Measurements from ENCODE around the gene ARHGAP15. TPM values are rescaled to one million over a fixed set of nuclear protein-coding genes. Genes with fewer than 3 reads are reported as not detected.

ARHGAP15 gene
- total and polyA plus RNA-seq, 2 donors from 2014 or later, result 5.7 to 23.1 TPM

GRCh38 chr2:143645921-143646645, 516.9 kb downstream of the ARHGAP15 start:
- H3K27ac ChIP-seq (ENCODE audit: low read depth in 2 of 2, low read length in 2 of 2), result no peak overlapping the region
- intact Hi-C loops (cut with DNase I), result no loop called here

GRCh38 chr2:143649226-143649740, 520.1 kb downstream of the ARHGAP15 start:
- DNase-seq, result no peak

More at GRCh38 chr2:143645921-143646645, 516.9 kb downstream of the ARHGAP15 start:
- H3K4me1 ChIP-seq (ENCODE audit: control insufficient read depth in 2 of 3, insufficient read depth in 2 of 3, low read depth in 1 of 3, low read length in 3 of 3), result no peaks in the 10 kb centered on the region
- H3K4me3 ChIP-seq (ENCODE audit: low read length in 3 of 3), result no peak overlapping the region
- no peak for DNase-seq
- no peaks in the 10 kb centered on the region for H3K27me3 ChIP-seq (ENCODE audit: control insufficient read depth, insufficient read depth, low read length)
- no peak for TF ChIP-seq CTCF (IDR thresholded peaks at IDR 0.05; ENCODE audit: borderline replicate concordance, extremely low read depth, insufficient read depth)
- no peaks in the 10 kb centered on the region for H3K9me3 ChIP-seq (ENCODE audit: control insufficient read depth in 2 of 3, insufficient read depth in 1 of 3, low read length in 3 of 3)
- H3K9ac ChIP-seq (ENCODE audit: low read length in 3 of 3), result no peak overlapping the region
- no peaks in the 10 kb centered on the region for H3K36me3 ChIP-seq (ENCODE audit: control insufficient read depth in 2 of 3, insufficient read depth in 3 of 3, low read length in 3 of 3)
- no peak for FAIRE-seq

GRCh38 chr2:143652692-143653091, 523.5 kb downstream of the ARHGAP15 start:
- H3K9ac ChIP-seq (ENCODE audit: low read length in 3 of 3), result no peak overlapping the region
- TF ChIP-seq CTCF (IDR thresholded peaks at IDR 0.05; ENCODE audit: borderline replicate concordance, extremely low read depth, insufficient read depth), result no peak
- FAIRE-seq (no peak), DNase-seq (no peak)
- intact Hi-C loops (cut with DNase I), result no loop called here
- no peak overlapping the region for H3K4me3 ChIP-seq (ENCODE audit: low read length in 3 of 3)
- no peaks in the 10 kb centered on the region for H3K4me1 ChIP-seq (ENCODE audit: control insufficient read depth in 2 of 3, insufficient read depth in 2 of 3, low read depth in 1 of 3, low read length in 3 of 3)
- H3K27me3 ChIP-seq (ENCODE audit: control insufficient read depth, insufficient read depth, low read length), result no peaks in the 10 kb centered on the region
- no peaks in the 10 kb centered on the region for H3K9me3 ChIP-seq (ENCODE audit: control insufficient read depth in 2 of 3, insufficient read depth in 1 of 3, low read length in 3 of 3)
- H3K36me3 ChIP-seq (ENCODE audit: control insufficient read depth in 2 of 3, insufficient read depth in 3 of 3, low read length in 3 of 3), result no peaks in the 10 kb centered on the region
- H3K27ac ChIP-seq (ENCODE audit: low read depth in 2 of 2, low read length in 2 of 2), result no peak overlapping the region

More at GRCh38 chr2:143649226-143649740, 520.1 kb downstream of the ARHGAP15 start:
- H3K9me3 ChIP-seq (ENCODE audit: control insufficient read depth in 2 of 3, insufficient read depth in 1 of 3, low read length in 3 of 3), result no peaks in the 10 kb centered on the region
- H3K36me3 ChIP-seq (ENCODE audit: control insufficient read depth in 2 of 3, insufficient read depth in 3 of 3, low read length in 3 of 3), result no peaks in the 10 kb centered on the region
- H3K9ac ChIP-seq (ENCODE audit: low read length in 3 of 3), result no peak overlapping the region
- no peak for FAIRE-seq
- no peak for TF ChIP-seq CTCF (IDR thresholded peaks at IDR 0.05; ENCODE audit: borderline replicate concordance, extremely low read depth, insufficient read depth)
- no peaks in the 10 kb centered on the region for H3K27me3 ChIP-seq (ENCODE audit: control insufficient read depth, insufficient read depth, low read length)
- no peaks in the 10 kb centered on the region for H3K4me1 ChIP-seq (ENCODE audit: control insufficient read depth in 2 of 3, insufficient read depth in 2 of 3, low read depth in 1 of 3, low read length in 3 of 3)
- intact Hi-C loops (cut with DNase I), result no loop called here
- H3K4me3 ChIP-seq (ENCODE audit: low read length in 3 of 3), result no peak overlapping the region
- H3K27ac ChIP-seq (ENCODE audit: low read depth in 2 of 2, low read length in 2 of 2), result no peak overlapping the region

Measured in kidney (tissue), 14 donors.